ENCODE results near the gene LMO7.
"Not testable (repeated sequence)": the region's sequence is repeated elsewhere in the genome, so short reads cannot be mapped to it uniquely, and the experiment has no call there.

The LMO7 gene

GRCh38 chr13:75699062-75699461 is 62.9 kb downstream of the LMO7 start:
- DNase-seq (ENCODE audit: low spot score), result no peak

- DNase-seq (ENCODE audit: low spot score), result not testable (repeated sequence)
These were observed 63.6 kb downstream of the LMO7 start for GRCh38 chr13:75699717-75700116.

DNA sequence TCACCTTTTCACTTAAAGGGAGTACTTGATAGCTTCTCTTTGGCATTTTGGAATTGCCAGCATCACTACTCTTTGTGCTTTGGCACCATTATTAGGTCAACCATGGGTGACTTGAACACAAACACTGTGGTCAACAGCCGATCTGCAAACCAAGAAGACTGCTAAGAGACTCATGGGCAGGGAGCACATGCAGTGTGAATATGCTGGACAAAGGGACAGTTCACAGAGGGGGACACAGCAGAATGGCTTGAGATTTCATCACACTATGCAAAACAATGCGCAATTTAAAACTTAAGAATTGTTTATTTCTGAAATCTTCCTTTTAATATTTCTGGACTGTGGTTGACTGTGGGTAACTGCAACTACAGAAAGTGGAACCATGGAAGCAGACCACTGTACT is 64.4 kb downstream of the LMO7 start:
- DNase-seq (ENCODE audit: low spot score), result no peak

GRCh38 chr13:75702476-75702875 is 66.3 kb downstream of the LMO7 start:
- DNase-seq (ENCODE audit: low spot score), result no peak

- no peak for DNase-seq (ENCODE audit: low spot score)
These were observed 67.6 kb downstream of the LMO7 start for GRCh38 chr13:75703769-75704168.

DNA sequence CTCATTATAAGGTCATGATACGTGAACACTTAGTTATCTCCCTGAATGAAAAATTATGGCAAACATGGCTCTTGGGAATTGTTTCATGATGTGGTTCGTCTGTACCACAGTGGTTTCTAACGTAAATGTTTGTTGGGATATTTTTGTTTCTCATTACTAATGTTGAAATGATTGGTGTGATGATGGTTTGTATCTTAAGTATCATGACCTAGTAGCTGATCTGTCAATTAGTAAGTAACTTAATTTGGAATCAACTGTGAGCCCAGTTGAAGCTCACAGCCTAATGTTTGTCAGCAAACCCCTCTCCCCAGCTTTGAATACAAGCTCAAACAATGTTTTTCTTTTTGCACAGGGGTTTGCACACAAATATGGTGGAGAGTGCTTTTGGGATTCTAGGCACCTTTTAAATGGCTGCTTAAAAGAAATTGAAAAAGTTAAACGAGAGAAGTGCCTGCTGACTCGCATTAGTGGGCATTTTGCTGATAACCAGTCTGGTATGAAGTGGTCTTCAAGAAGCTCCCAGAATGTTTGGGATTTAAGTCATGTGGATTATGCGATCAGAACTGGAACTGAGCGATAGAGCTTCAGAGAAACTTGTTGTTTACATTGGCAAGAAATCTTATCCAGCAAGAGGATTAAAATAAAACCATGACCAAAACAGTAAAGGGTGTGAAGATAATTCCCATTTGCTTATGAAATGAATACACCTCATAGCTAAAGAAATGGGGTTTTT is 68.2 kb downstream of the LMO7 start:
- no peak for DNase-seq (ENCODE audit: low spot score)

- DNase-seq (ENCODE audit: low spot score), result no peak
These were observed 68.8 kb downstream of the LMO7 start for GRCh38 chr13:75704927-75705288.

DNA sequence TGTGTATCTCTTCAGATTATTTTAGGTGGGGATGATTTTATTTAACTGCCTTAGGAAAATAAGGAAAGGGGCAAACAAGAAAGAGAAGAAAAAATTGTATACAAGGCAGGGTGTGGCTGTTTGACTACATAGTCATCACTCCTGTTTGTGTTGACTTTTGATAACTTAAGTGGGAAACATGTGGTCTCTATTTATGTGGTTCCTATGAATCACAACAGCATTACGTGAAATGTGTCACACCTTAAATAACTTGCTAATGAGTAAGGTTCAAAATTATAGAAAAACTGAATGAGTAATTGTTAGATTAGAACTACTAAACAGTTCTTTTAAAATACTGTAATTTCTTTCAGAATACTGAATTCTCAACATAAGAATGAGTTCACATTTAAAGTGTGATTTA is 69.3 kb downstream of the LMO7 start:
- DNase-seq (ENCODE audit: low spot score), result no peak

DNA sequence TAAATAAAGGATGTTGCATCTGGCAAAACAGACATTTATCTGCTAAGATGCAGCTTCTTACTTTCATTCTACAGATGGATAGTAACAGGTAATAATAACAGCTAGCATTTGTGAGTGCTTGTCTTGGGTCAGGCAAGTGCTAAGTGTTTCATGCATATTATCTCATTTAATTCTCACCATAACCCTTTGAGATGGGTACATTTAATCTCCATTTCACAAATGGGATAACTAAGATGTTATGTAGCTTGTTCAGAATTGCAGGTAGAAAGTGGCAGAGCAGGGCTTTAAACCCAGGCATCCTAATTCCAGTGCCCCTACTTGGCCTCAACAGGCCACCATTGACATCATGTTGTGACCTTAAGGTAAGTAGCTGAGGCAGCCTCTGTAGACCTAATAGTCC is 69.8 kb downstream of the LMO7 start:
- DNase-seq (ENCODE audit: low spot score), result no peak

- no peak for DNase-seq (ENCODE audit: low spot score)
These were observed 77.7 kb downstream of the LMO7 start for GRCh38 chr13:75713852-75714251.

- no peak for DNase-seq (ENCODE audit: low spot score)
These were observed 79.7 kb downstream of the LMO7 start for GRCh38 chr13:75715601-75716523.

GRCh38 chr13:75717525-75717924 is 81.4 kb downstream of the LMO7 start:
- DNase-seq (ENCODE audit: low spot score), result no peak

DNA sequence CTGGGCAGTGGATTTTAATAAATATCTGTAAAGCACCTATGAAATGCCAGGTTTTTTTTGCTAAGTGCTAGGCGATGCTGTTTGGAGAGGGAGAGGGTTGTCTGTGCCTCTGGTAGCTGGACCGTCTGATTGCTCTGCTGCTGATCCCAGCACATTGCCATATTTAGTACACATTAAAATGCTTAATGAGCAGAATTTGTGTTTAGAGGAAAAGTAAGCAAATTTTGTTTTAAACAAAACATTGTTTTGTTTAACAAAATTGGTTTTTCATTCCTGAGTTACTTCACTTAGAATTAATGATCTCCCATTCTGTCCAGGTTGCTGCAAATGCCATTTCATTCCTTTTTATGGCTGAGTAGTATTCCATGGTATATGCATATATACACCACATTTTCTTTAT is 85.2 kb downstream of the LMO7 start:
- no peak for DNase-seq (ENCODE audit: low spot score)

- DNase-seq (ENCODE audit: low spot score), result no peak
These were observed 87.8 kb downstream of the LMO7 start for GRCh38 chr13:75723901-75724300.

DNA sequence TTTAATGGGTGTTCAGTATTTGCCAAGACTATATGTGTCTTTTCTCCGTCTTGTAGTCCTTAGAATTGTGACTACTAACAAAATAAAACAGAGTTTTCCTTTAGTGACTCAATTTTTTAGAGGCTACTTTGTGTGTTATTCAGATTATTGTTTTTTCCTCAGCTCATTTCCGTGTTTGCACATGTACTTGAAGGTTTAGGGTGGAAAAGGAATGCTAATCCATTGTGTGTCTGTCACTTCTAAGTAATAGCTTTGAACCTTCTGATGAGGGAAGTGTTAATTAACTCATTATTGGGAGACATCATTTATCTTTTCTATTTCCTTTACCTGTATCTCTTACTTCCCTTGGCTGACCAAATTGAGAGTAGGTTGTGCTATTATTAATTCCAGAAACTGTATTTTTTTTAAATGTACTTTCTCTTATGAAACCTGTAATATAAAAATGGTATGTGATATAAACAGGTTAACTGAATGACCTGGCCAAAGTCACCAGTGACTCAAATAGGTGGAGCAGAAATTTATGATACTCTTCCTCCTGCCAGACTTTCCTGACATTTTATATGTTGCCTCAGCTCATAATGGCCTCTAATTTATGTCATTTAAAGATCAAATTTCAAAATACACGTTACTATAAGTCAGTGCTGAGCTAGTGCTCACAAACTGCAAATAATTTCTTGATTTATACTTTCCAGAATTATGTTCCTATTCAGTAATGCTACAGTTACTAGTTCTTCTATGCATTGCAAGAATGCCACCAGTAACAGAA is 88.8 kb downstream of the LMO7 start:
- DNase-seq (ENCODE audit: low spot score), result no peak

DNA sequence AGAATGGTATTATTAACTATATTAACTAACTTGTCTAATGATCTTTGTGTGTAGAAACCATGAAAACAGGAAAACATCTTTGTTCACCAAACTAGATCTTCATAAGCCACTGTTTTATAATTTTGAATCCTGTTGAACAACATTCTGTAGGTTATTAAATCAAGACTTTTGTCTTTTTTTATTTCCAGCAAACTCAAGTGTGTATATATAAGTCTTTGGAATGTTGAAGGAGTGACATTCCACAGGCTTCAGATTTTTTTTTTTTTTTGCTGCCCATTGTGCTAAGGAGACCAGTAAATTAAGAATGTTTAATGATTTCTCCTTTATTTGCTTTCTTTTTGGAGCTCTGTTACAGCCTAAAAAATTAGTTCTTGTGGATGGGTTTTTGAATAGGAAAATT is 89.6 kb downstream of the LMO7 start:
- DNase-seq (ENCODE audit: low spot score), result no peak

DNA sequence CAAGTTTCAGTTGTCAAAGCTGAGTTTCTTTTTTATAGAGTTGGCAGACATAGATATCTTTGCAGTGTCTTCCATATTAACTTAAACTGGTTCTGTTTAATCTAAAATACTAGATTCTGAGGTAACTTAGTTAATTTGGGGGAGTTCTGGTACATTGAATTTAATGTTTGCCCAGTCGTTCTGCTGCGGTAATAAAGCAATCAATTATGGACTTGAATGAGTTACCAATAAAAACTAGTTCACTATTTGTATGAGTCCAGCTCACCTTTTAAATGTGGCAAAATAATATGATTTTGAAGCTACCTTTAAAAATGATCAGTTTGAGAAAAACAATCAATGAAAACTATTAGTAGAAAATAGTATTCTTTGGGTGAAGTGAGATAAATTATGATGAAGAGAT is 90.2 kb downstream of the LMO7 start:
- no peak for DNase-seq (ENCODE audit: low spot score)

GRCh38 chr13:75733113-75733512 is 97.0 kb downstream of the LMO7 start:
- DNase-seq (ENCODE audit: low spot score), result not testable (repeated sequence)

GRCh38 chr13:75736173-75736572 is 100.0 kb downstream of the LMO7 start:
- DNase-seq (ENCODE audit: low spot score), result no peak

GRCh38 chr13:75738841-75739240 is 102.7 kb downstream of the LMO7 start:
- DNase-seq (ENCODE audit: low spot score), result no peak

DNA sequence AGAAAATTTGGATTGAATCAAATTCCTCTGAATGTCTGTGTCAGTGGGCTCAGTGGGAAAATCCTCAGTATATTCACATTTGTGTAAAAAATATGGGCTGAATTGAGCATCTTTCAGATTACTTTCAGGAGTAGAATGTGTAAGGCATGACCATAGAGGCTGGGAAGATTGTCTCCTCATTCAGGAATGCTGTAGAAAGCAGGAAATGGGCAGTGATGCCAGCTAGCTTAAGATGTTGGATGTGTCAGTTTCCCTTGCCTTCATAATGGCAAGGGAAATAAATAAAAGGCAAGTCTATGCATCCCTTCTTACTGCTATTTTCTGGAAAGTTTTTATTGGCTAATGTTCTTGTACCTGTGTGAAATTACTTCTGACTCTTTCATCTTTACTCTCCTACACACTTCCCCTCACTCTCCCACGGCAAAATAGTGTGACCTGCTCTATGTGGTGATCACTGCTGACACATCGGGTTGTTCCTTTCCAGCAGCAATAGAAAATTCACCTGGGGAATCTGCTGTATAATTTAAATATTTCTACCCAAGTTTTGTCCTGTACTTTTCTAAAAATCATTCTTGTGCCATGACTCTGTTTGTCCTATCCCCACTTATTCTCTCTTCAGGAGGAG is 103.2 kb downstream of the LMO7 start:
- no peak for DNase-seq (ENCODE audit: low spot score)

- no peak for DNase-seq (ENCODE audit: low spot score)
These were observed 103.9 kb downstream of the LMO7 start for GRCh38 chr13:75740031-75740430.

Measured in Ammon's horn (tissue), 1 donor.